Esophagus squamous epithelium (tissue), 5 donors: ENCODE results near the gene SAP30. TPM values are rescaled to one million over a fixed set of nuclear protein-coding genes. Genes with fewer than 3 reads are reported as not detected.

Experiments used
- DNase-seq: peaks from one replicate; lab custom pipeline; 2025; lab: John Stamatoyannopoulos, UW
- H3K27ac ChIP-seq, 4 donors: fragments of 200-600 bp; sonication (generic); one replicate each; pipeline ENCODE4 v1.5.1; 2016 to 2019; ENCODE audit warnings: mild to moderate bottlenecking in 1 of 4
- H3K27me3 ChIP-seq, 4 donors: fragments of 200-600 bp; sonication (generic); 1 replicate in 3 of 4; 2 replicates in 1 of 4; pipeline versions ENCODE4 v1.5.1 to v1.6.0; 2017 to 2021; ENCODE audit warnings: antibody characterized with exemption in 1 of 4
- H3K36me3 ChIP-seq, 3 donors: fragments of 200-600 bp; sonication (generic); one replicate each; pipeline ENCODE4 v1.5.1; 2016 to 2019
- H3K4me1 ChIP-seq, 3 donors: fragments of 200-600 bp; sonication (generic); one replicate each; pipeline ENCODE4 v1.5.1; 2017 to 2019
- H3K4me3 ChIP-seq, 4 donors: fragments of 200-600 bp; sonication (generic); 1 replicate in 3 of 4; 2 replicates in 1 of 4; pipeline ENCODE4 v1.5.1; 2016 to 2019; ENCODE audit warnings: mild to moderate bottlenecking in 2 of 4, moderate library complexity in 1 of 4
- H3K9me3 ChIP-seq, 3 donors: fragments of 200-600 bp; sonication (generic); one replicate each; pipeline ENCODE4 v1.5.1; 2016 to 2019
- CTCF ChIP-seq, 6 experiments: fragments of 450-650 bp in 4 of 6; fragments of 200-600 bp in 2 of 6; sonication (generic) in 2 of 6; IDR thresholded peaks; one replicate each; pipeline ENCODE4 v1.5.1; 2016 to 2019; ENCODE audit warnings: antibody characterized with exemption in 6 of 6, mild to moderate bottlenecking in 4 of 6, moderate library complexity in 4 of 6
- POLR2A ChIP-seq, 4 donors: fragments of 450-650 bp; IDR thresholded peaks; one replicate each; pipeline ENCODE4 v1.6.1; 2017; ENCODE audit warnings: antibody characterized with exemption in 4 of 4, mild to moderate bottlenecking in 4 of 4, moderate library complexity in 3 of 4
- WGBS, 2 donors: methylation state at CpG; one replicate each; pipeline ENCODE4 v1.1.5; 2018; 5-methylcytosine and 5-hydroxymethylcytosine counted together
- intact Hi-C: fragments of 100-400 bp; cut with DNase I; formaldehyde crosslinking; loops from one replicate; pipeline ENCODE4 v1.15.0; 2022
- total RNA-seq, 4 donors: library from RNA; depleted of rRNA; stranded (reverse); fragments of >200 nt; gene quantifications; one replicate each; pipeline ENCODE4 v1.1.0, GENCODE V29; 2016
- donor health status: DM: yes; HTN: yes; CAD: no.

SAP30 gene
- 10 to 100 TPM; 10.3 to 18.5 (median 13.2) TPM for total RNA-seq

DNA sequence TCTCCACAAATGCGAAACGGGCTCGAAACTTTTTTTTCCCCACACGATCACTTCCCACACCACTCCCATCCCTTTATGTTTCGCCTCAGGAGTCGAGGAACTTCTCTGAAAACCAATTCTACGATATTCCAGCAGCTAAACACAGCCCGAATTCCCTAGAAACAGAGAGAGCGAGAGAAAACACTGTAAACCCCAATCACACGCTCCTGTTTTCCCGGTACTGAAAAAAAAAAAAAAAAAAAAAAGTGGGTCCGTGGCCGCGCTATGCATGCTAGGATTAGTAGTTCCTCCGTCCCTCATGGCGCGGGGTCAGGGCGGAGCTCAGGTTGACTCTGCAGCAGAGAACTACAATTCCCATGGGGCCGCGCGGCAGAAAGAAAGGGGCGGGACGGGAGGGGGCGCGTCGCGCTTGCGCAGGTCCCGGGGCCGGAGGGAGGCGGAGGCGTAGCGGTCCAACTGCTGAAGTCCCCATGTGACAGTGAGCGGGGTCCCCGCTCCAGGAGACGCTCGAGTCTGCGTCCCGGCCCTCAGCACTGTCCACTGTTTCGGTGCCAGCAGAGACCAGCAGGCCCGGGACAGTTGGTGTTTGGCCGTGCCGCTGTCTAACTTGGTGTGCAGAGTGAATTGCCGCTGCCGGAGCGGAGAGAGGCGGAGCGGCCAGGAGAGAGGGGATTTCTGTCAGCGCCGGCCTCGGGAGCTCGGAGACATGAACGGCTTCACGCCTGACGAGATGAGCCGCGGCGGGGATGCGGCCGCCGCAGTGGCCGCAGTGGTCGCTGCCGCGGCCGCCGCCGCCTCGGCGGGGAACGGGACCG is at the start of gene SAP30:
TSS of gene SAP30 (plus strand) at position 478 of the 815 bp plus-strand sequence. CDS start at position 707, 229 bp downstream.
- no peaks in the 10 kb centered on the region for H3K9me3 ChIP-seq
- peak within 1 kb of the TSS; percentile 76 to 89 (median 85) for H3K4me3 ChIP-seq
- intact Hi-C loops, result no loop called here
- peak; percentile 93 for DNase-seq
- 0% methylated on average over 16 to 30 of the region's 72 CpGs for WGBS, 2 donors
- peak within 1 kb of the TSS; percentile 84 to 97 (median 96) for H3K27ac ChIP-seq
- TF ChIP-seq CTCF (IDR thresholded peaks at IDR 0.05) (no peak), POLR2A (IDR thresholded peaks at IDR 0.05) (peak in 3 of 4 donors; percentile 82 to 99 (median 96))
- no peaks in the 10 kb centered on the region for H3K36me3 ChIP-seq
- peaks cover 6 to 66% (median 17%) of the 10 kb centered on the region in 3 donors for H3K4me1 ChIP-seq
- no peaks in the 10 kb centered on the region for H3K27me3 ChIP-seq

DNA sequence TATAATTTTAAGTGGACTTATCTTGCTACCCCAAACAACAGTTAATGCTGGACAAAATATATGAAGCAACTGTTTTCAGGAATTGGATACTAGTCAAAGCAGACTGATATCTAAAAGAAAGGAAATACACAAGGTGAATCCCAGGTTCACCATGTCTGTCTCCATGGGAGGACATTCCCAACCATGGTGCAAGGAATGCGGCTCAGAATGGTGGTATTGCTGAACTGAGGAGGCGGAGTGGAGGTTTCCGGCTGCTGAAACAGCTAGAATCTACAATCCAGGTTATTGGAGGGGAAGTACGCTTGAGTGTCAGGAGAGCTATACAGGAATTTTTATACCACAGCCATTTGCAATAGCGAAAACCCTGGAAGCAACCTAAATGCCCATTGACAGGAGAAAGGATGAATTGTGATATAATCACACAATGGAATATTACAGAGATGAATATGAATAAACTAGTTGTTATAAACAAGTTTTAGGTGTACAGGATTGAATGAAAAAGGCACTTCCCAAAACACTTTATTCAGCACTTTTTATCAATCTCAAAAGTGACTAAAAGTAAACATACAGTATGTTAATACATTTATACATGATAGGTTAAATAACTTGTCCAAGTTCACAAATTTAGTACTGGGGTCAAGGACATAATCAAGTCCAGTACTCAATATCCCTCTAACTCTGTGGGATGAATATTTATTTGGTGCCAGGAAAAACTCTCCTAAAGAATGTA is 45.6 kb upstream of the SAP30 start:
- TF ChIP-seq POLR2A (IDR thresholded peaks at IDR 0.05), result no peak
- no peak for TF ChIP-seq CTCF (IDR thresholded peaks at IDR 0.05)
- 95 to 96% methylated on average over 5 of the region's 5 CpGs for WGBS, 2 donors

DNA sequence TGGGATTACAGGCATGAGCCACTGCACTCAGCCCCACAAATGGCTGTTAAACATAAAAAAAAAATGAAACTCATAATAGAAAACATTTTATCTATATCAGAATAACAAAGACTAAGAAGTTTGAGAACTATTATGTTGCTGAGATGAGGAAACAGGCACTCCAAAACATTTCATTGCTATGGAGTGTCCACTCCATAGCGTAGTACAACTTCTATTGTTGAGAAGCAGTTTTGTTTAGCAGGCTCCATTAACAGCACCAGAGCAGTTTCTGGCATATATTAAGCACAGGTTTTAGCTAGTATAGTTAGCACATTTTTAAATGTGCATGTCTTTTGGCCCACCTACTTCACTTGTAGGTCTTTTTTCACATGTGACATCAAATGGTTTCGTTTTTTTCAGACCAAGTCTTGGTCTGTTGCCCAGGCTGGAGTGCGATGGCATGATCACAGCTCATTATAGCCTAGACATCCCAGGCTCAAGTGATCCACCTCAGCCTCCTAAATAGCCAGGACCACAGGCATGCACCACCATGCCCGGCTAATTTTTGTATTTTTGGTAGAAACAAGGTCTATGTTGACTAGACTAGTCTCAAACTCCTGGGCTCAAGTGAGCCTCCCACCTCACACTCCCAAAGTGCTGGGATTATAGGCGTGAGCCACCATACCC is 42.4 kb upstream of the SAP30 start:
- Histone ChIP-seq H3K36me3 (peaks cover 0 to 75% (median 7%) of the 10 kb centered on the region in 3 donors), H3K9me3 (no peaks in the 10 kb centered on the region), H3K4me3 (no peak overlapping the region), H3K27ac (no peak overlapping the region), H3K27me3 (no peaks in the 10 kb centered on the region), H3K4me1 (peaks cover 0 to 31% (median 11%) of the 10 kb centered on the region in 3 donors)
- 88 to 93% methylated on average over 4 to 5 of the region's 5 CpGs for WGBS, 2 donors
- intact Hi-C loops, result no loop called here
- DNase-seq, result no peak
- TF ChIP-seq CTCF (IDR thresholded peaks at IDR 0.05) (no peak), POLR2A (IDR thresholded peaks at IDR 0.05) (no peak)

More for the DNA sequence above, 45.6 kb upstream of the SAP30 start:
- intact Hi-C loops, result no loop called here
- no peaks in the 10 kb centered on the region for H3K9me3 ChIP-seq
- H3K27me3 ChIP-seq, result no peaks in the 10 kb centered on the region
- no peak overlapping the region for H3K4me3 ChIP-seq
- H3K36me3 ChIP-seq, result peaks cover 0 to 80% (median 7%) of the 10 kb centered on the region in 3 donors
- no peak overlapping the region for H3K27ac ChIP-seq
- H3K4me1 ChIP-seq, result no peaks in the 10 kb centered on the region
- no peak for DNase-seq

- Histone ChIP-seq H3K4me1 (peaks cover 0 to 35% (median 11%) of the 10 kb centered on the region in 3 donors), H3K9me3 (no peaks in the 10 kb centered on the region), H3K27me3 (no peaks in the 10 kb centered on the region), H3K27ac (no peak overlapping the region), H3K36me3 (peaks cover 0 to 64% (median 7%) of the 10 kb centered on the region in 3 donors), H3K4me3 (no peak overlapping the region)
- no peak for DNase-seq
- WGBS, 2 donors, result 88 to 93% methylated on average over 2 of the region's 2 CpGs
- intact Hi-C loops, result loop anchor here (5.0 kb wide), 1 partner anchor 37 kb away; no protein-coding TSS in a partner anchor
- no peak for TF ChIP-seq POLR2A (IDR thresholded peaks at IDR 0.05)
- no peak for TF ChIP-seq CTCF (IDR thresholded peaks at IDR 0.05)
These were observed 40.2 kb upstream of the SAP30 start for GRCh38 chr4:173330590-173330989.
